Cortex of kidney (tissue), 1 donor: ENCODE data around the gene WDR33.

Source experiments
- DNase-seq: peaks from one replicate; lab custom pipeline; 2025; lab: John Stamatoyannopoulos, UW

The WDR33 gene

DNA sequence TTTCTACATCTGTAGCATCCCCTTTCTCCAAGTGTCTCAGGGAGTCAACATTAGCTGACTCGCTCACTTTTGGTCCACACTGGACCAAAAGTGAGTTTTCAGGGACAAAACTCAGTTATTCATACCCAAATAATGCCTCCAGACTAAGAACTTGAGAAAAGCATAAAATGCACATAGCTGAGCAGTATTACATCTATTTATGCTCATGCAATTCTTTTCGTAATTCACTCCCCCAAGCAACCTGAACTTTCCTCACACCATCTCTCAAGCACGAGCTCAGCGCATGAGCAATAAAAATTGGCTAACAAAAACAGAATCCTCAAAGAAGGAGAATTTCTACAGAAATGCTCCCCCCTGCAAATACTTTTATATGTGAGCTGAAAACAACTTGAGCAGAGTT lies 92.7 kb downstream of the WDR33 start:
- no peak for DNase-seq

DNA sequence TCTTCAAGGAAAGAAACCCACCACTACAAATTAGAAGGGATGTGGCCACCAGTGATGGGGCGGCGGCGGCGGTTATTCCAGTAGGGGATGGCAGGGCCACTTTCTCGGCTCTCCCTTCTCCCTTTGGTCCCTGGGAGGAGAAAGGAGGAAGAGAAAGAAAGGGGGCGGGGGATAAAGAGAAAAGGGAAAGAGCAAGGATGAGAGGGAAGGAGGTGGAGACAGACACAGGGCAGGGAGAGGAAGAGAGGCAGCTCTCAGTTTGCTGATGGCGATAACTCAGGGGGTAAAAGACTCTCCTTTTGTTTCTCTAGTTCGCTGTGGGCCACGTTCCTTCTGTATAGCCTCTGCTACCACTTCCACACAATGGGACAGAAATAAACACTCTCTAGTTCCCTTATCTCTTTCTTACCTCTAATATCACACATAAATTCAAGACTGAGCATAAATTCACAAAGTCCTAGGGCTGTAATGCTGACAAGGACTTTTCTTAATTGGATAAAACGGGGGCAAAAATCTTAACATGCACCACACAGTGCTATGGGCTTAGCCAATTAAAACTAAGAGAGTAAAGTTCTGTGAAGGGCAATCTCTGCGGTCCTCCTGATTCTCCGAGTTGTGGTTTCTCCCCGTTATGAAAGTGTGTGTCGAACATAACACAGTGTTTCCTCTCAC lies 95.1 kb downstream of the WDR33 start:
- no peak for DNase-seq

DNA sequence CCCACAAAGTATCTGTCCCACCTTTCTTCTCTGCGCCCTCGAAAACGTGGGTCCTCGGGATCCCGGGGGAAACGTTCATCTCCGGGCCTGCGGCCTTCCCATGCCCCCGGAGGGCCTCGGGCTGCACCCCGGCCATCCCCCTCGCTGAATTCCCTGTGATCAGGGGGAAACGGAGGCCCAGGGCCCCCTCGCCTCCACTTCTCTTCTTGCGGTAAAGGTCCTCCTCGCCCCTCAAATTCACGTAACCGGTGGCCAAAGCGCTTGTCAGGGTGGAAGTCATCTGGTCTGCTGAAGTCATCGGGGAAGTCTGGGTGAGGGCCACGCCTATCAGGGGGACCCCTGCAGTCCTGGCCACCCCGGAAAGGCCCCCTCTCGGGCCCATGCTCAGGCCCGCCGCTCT lies 97.4 kb downstream of the WDR33 start:
- DNase-seq, result no peak

DNA sequence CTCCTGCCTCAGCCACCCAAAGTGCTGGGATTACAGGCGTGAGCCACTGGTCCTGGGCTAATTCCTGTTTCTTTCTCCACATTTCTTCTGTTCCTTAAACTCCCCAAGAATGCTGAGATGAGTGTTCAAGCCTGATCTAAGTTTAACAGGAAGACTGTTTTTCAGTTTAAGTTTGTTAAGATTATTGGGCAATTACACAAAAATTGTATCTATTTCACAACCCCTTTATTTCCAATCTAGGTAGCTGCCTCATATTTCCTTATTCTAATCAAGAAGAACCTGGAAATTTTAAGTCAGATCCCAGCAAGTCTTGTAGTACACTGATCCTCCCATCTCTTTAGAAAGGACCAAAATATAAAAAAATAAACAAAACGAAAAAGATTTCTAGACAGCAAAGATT lies 98.0 kb downstream of the WDR33 start:
- no peak for DNase-seq

DNA sequence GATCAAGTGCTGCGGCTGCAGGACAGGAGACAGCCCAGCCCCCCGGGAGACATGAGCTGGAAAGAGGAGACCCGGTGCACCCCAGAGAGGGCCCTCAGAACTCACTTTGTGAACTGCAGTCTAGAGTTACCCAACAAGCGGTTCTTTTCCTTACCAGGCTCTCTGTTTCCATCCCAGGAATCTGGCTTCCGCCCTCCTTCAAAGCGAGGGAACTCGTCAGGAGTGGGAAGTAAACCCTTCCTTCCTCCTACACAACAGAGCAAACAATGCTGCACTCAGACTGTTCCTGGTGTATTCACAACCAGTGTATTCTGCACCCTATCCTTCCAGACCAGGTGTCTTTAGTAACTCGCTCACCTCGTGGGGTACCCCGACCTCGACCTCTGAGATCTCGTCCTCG lies 101.6 kb downstream of the WDR33 start:
- no peak for DNase-seq

DNA sequence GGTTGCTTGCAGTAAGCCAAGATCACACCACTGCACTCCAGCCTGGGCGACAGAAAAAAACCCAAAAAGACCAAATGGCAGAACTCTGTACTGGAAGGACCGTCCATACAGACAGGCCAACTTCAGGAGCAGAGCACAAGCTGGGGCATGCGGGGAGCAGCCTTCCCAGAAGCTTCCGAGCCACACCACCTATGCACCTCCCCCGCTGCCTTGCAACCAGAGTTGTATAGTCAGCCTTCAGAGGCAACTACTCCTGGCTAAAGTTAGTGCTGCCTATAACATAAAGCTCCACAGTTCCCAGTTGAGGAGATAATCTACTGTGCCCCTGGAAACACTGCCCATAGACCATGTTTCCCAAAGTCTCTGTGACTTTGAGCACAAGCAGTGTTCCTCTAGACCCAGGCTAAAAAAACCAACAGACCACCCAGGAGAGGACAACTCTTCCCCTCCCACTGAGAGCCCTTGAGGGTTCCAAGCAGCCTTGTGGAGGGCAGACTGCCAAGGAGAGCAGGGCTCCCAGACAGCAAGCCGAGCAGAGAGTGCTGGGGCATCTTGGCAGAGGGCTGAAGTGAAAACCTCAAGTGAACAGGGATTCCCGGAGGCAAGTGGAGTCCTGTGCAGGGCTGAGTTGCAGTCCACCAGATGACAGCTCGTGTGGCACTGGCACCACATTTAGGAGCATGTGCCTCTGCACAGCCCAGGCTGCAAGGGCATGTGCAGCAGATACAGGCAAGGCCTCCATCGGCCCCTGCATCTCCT lies 102.9 kb downstream of the WDR33 start:
- DNase-seq, result no peak

DNA sequence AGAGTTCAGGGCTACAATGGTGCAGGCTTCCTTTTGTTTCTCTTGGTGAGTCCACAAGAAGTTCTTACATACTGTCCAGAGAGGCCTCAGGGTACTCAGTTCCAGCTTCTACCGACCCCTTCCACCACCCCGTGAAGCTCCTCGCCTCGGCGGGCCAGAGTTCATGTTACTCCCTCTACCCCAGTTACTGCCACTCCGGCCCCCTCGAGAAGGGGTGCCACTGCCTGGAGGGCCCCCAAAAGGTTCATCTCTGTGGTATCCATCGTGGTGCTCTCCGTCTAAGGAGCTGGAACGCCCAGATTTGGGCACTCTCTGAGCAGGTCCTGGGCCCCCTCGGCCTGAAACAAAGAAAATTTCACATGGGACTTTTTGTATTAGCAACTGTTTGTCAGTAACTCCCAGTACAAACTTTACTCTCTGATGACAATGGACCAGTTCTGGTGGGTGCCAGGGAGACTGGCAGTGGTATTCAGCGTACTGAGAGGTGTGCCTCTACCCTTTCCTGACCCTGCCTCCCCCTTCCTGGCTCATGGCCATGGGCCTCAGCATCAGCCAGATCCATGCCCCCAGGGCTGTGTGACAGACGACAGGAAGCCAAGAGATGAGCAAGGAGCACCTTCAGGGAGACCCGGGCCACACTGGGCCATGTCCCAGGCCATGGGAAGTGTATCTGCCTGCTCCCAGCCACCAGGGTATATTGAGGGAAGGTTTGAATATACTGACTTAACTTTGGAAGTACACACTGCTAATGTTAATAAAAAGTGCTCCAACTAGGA lies 104.6 kb downstream of the WDR33 start:
- DNase-seq, result no peak

DNA sequence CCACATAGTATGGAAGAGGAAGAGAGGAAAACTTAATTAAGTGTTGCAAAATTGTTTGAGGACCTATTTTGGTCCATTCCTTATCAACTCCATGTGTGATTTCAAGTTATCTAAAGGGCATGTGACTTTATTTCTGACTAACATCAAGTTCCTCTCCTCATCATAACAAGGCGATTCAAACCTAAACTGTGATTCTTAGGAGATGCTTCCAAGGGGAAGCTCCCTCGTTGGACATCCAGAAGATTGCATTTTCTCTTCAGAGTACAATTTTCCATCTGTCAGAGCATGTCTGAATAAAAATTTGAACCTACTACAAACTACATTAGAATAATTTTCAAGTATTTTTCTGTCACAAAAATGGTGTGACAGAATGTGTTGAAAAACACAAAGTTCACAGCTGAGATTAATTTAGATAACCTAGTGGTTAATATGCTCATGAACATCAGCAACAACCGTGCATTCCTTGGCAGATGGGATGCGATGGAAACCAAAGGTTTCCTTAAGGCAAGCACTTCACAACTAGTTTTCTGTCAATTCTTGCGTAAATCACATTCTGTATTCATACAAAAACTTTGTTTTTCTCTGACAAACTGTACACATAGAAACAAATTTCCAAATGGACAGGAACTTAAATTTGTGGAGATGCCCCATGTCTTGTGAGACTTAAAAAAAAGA lies 105.4 kb downstream of the WDR33 start:
- no peak for DNase-seq

DNA sequence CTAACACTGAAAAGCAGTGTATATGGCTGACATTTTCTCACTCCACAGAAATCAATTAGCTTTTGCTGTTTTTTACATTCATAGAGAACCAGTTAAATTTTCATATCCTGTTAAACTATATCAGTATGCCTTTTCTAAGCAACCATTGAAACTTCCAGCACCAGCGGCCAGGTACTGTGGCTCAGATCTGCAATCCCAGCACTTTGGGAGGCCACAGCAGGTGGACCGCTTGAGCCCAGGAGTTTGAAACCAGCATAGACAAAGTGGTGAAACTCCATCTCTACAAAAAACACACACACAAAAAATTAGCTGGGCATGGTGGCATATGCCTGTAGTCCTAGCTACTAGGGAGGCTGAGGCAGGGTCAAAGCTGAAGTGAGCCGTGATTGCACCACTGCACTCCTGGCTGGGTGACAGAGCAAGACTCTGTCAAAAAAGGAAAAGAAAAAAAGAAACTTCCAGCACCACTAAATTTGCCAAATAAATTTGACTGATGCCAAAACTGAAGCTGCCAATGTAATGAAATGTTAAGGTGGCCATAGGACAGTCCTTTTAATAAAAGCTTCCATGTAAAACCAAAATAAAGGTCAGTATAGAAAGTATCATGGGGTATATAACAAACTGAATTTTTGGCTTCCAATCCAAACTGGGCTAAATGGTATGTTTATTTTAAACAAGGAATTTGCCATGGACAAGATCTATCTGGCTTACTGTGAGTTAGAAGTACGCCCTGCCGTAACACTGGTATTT lies 106.2 kb downstream of the WDR33 start:
- DNase-seq, result no peak

DNA sequence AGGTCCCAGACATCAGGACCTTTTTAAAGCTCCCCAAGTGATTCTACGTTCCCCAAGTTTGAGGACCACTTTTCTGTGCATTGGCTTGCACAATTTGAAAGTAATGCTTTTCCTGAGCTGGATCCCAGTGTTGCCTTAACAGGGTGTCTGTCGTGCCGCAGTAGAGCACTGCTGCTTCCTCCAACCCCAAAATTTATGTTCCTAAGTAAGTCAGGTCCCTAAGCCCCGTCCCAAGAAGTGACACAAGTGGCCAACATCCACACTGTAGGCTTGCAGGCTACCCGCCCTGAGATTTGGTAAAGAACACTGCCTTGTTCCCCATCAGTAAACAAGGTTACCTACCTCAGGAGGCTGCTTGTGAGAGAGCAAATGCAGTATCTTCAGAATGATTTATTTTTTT lies 107.7 kb downstream of the WDR33 start:
- DNase-seq, result no peak

DNA sequence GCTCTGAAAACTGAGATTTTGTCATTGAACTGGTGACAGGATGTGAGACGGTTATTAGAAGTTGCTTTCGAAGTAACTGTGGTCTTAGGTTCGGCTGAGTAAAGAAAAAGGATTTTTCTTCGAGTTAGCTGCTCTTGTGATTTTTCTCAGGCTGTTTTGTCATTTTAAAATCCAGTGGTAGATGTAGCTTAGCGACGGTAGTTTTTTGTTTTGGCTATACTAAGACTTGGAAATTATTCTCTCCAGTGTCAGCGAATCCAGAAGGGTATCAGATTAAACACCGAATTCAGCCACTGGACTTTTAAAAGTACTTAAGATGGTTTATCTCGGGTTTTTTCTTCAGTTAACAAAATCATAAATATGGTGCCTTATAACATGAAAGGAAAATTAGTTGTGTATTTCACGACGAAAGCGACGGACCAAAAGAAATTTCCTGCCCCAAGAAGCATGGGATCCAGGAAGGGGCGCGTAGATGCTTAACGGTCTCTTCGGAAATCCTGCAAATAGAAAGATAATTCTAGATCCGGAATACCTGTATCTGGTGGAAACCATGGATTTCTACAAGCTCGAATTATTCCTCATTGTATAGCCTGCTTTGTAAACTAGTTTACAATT lies 108.5 kb downstream of the WDR33 start:
- no peak for DNase-seq

DNA sequence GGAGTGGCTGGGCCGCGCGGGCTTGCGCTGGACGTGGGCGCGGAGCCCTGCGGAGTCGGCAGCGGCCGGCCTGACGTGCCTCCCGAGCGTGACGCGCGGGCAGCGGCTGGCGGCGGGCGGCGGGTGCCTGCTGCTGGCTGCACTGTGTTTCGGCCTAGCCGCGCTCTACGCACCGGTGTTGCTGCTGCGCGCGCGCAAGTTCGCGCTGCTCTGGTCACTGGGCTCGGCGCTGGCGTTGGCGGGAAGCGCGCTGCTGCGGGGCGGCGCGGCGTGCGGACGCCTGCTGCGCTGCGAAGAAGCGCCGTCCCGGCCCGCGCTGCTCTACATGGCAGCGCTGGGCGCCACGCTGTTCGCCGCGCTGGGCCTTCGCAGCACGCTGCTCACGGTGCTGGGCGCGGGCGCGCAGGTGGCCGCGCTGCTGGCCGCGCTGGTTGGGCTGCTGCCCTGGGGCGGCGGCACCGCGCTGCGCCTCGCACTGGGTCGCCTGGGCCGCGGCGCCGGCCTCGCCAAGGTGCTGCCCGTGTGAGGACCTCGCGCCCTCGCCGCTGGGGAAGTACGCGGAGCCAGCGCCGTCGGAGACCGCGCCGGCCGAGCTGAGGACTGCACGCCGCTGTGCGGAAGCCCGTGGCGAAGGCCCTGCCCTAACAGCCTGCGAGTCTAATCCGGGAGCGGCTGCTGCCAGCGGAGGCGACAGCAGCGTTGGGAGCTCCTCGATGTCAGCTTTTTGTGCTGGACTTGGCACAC lies 109.1 kb downstream of the WDR33 start:
- DNase-seq, result no peak

DNA sequence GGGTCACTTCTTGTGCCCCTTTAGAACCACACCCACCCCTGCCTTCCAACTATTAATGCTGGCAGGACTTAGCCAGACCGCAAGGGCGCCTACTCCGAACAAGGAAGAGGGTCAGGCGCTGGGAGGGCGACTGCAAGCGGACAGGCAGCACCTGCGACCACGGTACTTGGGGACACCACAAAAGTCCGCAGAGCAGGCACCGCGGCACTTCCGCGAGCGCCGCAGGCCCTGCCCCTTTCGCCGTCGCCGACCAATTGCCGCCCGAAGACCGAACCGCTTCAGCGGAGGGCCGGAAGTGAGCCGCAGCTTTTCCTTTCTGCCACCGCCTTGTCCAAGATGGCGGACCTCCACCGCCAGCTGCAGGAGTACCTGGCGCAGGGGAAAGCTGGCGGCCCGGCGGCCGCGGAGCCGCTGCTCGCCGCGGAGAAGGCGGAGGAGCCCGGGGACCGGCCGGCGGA lies 109.7 kb downstream of the WDR33 start, which contains the start of gene SFT2D3:
TSS of gene SFT2D3 (plus strand) at position 305 of the 458 bp plus-strand sequence. CDS start at position 337, 32 bp downstream.
- DNase-seq, result no peak

DNA sequence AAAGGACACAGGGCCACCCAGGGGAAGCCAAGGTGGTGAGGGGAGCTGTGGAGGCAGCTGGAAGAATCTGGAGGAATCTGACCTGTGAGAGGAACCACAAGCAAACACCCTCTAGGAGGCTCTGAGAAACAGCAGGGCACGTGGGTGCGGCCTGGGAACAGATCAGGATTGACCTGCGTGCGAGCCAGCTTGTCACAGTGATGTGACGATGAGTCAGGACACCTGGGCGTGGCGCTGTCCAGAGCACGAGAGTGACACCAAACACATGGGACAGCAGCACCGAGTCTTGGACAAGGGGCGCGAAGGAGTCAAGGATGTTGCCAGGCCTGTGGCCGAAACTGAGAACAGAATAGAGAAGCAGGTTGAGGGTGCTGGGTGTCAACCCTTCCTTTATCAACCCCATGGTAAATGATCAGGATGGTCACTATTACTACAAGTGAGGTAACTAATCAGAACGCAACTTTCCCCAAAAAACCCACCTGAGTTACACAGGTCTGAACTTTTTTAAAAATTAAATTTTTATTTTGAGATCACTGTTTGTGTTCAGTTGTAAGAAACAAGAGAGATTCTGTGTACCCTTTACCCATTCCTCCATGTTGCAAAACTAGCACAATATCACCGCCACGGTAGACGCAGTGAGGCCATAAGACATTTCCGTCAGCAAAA lies 110.3 kb downstream of the WDR33 start:
- no peak for DNase-seq

DNA sequence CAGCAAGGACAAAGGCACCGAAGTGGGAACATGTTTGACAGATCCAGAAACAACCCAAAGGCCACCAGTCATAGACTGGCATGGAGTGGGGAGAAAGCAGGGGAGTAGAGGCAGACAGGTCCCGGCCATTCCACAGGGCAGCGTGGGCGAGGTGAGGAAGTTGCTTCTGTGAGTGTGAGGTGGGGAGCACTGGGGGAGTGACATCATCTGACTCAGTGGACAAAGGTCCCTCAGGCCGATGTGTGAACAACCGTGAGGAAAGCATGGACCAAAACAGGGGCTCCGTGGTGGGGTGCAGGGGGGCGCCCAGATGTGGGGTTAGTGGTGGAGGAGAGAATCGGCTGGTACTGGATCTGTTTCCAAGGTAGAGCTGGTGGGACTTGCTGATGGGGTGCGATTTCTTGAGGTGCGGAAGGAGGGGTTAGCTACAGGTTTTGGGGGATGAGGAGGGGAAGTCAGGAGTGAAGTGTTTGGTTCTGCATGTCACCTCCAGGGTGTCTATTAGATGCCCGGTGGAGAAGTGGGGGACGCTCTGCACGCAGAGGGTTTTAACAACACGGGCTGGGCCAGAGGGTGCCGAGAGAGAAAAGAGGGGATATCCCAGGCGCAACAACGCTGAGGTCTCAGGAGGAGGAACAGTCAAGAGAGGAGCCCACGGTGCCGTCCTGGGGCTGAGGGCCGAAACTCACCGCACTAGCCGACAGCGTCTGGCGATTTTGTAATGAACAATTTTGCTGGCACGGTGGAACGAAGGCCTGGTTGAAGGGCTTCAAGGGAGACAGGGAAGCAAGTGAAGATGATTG lies 112.2 kb downstream of the WDR33 start:
- no peak for DNase-seq

DNA sequence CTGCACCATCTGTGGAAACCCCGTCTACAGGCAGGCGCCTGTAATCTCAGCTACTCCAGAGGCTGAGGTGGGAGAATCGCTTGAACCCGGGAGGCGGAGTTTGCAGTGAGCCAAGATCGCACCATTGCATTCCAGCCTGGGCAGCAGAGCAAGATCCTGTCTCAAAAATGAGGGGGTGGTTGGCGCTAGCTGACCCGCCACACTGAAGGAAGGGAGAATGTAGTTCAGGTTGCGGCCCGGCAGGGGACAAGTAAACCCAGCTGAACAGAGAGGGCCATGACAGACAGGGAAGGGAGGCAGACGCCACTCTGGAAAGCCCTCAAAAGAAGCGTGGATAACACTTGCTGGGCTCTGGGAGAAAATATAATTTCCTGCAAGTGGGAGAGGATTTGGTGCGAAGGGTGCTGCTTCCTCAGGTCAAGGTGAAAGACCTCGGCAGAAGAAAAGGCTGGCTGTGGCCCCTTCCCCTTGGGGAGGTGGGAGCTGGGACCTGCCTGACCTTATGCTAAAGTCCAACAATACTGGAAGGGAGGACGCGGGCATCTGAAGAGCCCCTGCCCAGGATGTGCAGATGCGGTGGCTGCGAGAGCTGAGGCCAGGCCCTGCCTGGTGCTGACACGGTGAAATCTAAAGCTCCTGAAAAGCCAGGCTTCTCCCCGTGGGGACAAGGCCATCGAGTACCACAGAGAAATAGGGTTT lies 113.3 kb downstream of the WDR33 start:
- no peak for DNase-seq

DNA sequence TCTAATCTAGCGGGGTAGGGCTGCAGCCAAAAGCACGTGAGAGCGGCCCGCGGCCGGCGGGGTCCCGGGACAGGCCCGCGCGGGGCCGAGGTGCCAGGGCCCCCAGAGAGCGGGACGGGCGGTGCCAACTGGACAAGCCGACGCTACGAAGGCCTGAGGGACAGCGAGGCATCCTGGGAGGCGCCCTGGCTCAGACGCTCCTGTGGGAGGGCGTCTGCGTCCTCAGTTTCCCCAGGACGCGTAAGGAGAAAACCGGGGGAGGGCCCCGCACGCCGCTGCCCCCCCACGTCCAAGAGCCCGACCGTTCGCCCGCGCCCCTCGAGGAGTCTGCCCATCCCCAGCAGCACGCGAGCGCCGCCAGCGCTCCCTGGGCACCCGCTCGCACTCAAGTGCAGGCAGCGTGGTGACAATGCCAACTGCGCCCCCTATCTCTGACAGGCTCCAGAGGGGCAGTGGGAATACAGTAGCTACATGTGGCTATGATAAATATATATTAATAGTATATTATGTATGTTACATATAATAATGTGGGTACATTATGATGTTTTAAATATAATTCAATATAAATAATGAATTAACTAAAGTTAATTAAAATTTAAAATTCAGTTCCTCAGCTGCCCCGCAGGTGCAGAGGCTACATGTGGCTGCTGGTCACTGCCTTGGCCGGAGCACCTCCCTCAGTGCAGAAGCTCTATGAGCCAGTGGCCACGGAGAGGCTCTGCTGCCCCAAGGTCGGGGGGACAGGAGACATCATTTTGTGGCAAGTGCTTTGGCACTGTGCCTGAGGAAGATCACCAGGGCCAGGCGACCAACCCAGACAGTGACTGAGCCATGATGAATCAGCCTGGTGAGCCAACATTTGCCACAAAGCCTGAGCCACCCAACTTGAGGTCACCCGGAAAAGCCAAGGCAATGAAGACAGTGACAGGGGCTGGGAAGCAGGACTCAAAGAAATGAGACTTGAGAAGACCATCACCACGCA lies 115.2 kb downstream of the WDR33 start:
- no peak for DNase-seq
